Stimulated activated CD8-positive, alpha-beta memory T cell treated with anti-CD3 and anti-CD28 coated beads, Interleukin-7, amount 100 ng/mL, for 48 hours (primary cell): ENCODE measurements around the gene CCDC33.
A peak's percentile ranks its signal among the peaks of the same experiment; 100 is the strongest.

Experiments used
- DNase-seq, 2 donors: peaks; one replicate each; pipeline ENCODE4 v3.0.0-alpha.2; 2020; ENCODE audit warnings: low read depth in 1 of 2; ENCODE audit errors: extremely low read depth in 1 of 2

Gene CCDC33

GRCh38 chr15:74228723-74229081, 7.4 kb upstream of the CCDC33 start:
- no peak for DNase-seq

GRCh38 chr15:74229686-74230085, 6.4 kb upstream of the CCDC33 start:
- DNase-seq = no peak

GRCh38 chr15:74231475-74231874, 4.7 kb upstream of the CCDC33 start:
- DNase-seq = no peak

GRCh38 chr15:74233373-74233772, 2.8 kb upstream of the CCDC33 start:
- DNase-seq = no peak

GRCh38 chr15:74233851-74234597, 2.1 kb upstream of the CCDC33 start:
- no peak for DNase-seq

GRCh38 chr15:74234598-74234875, 1.6 kb upstream of the CCDC33 start:
- DNase-seq = no peak

GRCh38 chr15:74239051-74239705, 3.1 kb downstream of the CCDC33 start:
- no peak for DNase-seq

- no peak for DNase-seq
Measured at GRCh38 chr15:74240002-74240568, 4.0 kb downstream of the CCDC33 start.

- no peak for DNase-seq
Measured at GRCh38 chr15:74240897-74241614, 4.9 kb downstream of the CCDC33 start.

GRCh38 chr15:74242441-74243185, 6.5 kb downstream of the CCDC33 start:
- DNase-seq = no peak

- no peak for DNase-seq
Measured at GRCh38 chr15:74243431-74243830, 7.3 kb downstream of the CCDC33 start.

- DNase-seq = no peak
Measured at GRCh38 chr15:74244822-74245341, 8.8 kb downstream of the CCDC33 start.

- DNase-seq = peak in 1 of 2 donors; percentile 6
Measured at GRCh38 chr15:74245342-74245931, 9.3 kb downstream of the CCDC33 start.

- DNase-seq = no peak
Measured at GRCh38 chr15:74250266-74250665, 14.1 kb downstream of the CCDC33 start.

GRCh38 chr15:74251131-74251811, 15.1 kb downstream of the CCDC33 start:
- no peak for DNase-seq

- DNase-seq = no peak
Measured at GRCh38 chr15:74252291-74252690, 16.2 kb downstream of the CCDC33 start.

GRCh38 chr15:74252721-74253120, 16.6 kb downstream of the CCDC33 start:
- DNase-seq = no peak

GRCh38 chr15:74253211-74253921, 17.2 kb downstream of the CCDC33 start:
- no peak for DNase-seq

- no peak for DNase-seq
Measured at GRCh38 chr15:74257105-74257504, 21.0 kb downstream of the CCDC33 start.
